ENCODE data around the gene NXNL1. TPM values are rescaled to one million over a fixed set of nuclear protein-coding genes. Genes with fewer than 3 reads are reported as not detected.
"Not testable (repeated sequence)": the region's sequence is repeated elsewhere in the genome, so short reads cannot be mapped to it uniquely, and the experiment has no call there.

NXNL1 gene
- total and polyA plus RNA-seq, 8 donors = 0.28 TPM; not detected in 7

DNA sequence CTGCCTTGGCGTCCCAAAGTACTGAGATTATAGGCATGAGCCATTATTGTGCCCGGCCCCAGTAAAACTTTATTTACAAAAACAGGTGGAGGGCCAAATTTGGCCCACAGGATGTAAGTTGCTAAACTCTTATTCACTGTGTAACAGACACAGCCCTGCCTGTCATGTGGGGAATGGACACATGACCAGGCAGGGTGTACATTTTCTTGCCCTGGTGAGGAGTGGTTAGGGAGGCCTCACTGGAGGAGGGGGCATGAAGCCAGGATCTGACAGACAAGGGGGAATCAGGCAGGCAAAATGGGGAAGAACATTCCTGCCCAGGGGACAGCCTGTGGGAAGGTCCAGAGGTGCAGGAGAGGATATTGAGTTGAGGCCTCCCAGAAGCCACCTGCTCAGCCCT, 43.3 kb upstream of the NXNL1 start:
- no peak overlapping the region for H3K27ac ChIP-seq
- no peak for ATAC-seq
- peaks cover 0 to 27% of the 10 kb centered on the region in 2 donors for H3K36me3 ChIP-seq
- TF ChIP-seq, protein P1, sequence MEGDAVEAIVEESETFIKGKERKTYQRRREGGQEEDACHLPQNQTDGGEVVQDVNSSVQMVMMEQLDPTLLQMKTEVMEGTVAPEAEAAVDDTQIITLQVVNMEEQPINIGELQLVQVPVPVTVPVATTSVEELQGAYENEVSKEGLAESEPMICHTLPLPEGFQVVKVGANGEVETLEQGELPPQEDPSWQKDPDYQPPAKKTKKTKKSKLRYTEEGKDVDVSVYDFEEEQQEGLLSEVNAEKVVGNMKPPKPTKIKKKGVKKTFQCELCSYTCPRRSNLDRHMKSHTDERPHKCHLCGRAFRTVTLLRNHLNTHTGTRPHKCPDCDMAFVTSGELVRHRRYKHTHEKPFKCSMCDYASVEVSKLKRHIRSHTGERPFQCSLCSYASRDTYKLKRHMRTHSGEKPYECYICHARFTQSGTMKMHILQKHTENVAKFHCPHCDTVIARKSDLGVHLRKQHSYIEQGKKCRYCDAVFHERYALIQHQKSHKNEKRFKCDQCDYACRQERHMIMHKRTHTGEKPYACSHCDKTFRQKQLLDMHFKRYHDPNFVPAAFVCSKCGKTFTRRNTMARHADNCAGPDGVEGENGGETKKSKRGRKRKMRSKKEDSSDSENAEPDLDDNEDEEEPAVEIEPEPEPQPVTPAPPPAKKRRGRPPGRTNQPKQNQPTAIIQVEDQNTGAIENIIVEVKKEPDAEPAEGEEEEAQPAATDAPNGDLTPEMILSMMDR (IDR thresholded peaks at IDR 0.05) = no peak
- H3K4me3 ChIP-seq = no peak overlapping the region
- intact Hi-C loops (cut with DNase I) = no loop called here
- H3K27me3 ChIP-seq = no peaks in the 10 kb centered on the region
- DNase-seq = no peak
- no peaks in the 10 kb centered on the region for H3K9me3 ChIP-seq
- peaks cover 16 to 56% of the 10 kb centered on the region in 2 donors for H3K4me1 ChIP-seq

DNA sequence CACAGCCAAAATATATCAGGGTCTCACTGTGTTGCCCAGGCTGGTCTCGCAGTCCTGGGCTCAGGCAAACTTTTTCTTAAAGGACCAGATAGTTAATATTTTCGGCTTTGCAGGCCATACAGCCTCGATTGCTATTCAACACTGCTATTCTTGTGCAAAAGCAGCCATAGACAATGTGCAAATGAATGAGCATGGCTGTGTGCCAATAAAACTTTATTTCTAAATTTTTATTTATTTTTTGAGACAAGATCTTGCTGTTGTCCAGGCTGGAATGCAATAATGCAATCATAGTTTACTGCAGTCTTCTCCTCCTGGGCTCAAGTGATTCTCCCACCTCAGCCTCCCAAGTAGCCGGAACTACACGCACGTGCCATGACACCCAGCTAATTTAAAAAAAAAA, 42.5 kb upstream of the NXNL1 start:
- intact Hi-C loops (cut with DNase I) = no loop called here
- TF ChIP-seq, protein P1 (IDR thresholded peaks at IDR 0.05) = no peak

DNA sequence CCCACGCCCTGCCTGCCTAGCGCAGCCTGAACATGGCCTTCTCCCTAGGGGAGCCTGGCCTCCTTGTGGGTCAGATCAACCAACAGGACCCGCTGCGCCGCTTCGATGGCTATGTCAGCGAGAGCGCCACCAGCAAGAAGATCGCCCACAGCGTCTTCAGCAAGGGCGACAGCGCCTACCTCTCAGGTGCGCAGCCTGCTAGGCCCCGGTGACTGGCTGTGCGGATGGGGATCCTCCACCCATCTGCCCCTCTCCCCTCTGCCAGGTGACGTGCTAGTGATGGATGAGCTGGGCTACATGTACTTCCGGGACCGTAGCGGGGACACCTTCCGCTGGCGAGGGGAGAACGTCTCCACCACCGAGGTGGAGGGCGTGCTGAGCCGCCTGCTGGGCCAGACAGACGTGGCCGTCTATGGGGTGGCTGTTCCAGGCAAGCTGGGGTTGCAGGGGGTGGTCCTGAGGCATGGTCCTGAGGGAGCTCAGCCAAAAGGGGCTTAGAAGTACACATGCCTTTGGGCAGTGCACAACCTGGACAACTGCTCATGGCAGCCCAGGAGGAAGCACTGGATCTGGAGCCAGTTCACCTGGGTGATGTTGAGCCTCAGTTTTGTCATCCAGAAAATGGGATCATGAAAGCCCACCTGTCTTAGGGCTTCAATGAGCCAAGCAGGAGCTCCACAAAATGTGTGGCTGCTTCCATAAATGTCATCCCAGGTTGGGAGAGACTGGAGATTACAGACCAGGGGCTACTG, 39.9 kb upstream of the NXNL1 start:
- no peaks in the 10 kb centered on the region for H3K27me3 ChIP-seq
- H3K27ac ChIP-seq = peak overlapping the region; percentile 83 to 87
- H3K9me3 ChIP-seq = no peaks in the 10 kb centered on the region
- H3K36me3 ChIP-seq = peaks cover 0 to 30% of the 10 kb centered on the region in 2 donors
- intact Hi-C loops (cut with DNase I) = no loop called here
- peaks cover 16 to 52% of the 10 kb centered on the region in 2 donors for H3K4me1 ChIP-seq
- DNase-seq (no peak), ATAC-seq (no peak)
- TF ChIP-seq, protein P1 (IDR thresholded peaks at IDR 0.05) = no peak
- H3K4me3 ChIP-seq = no peak overlapping the region

More for the DNA sequence above, 42.5 kb upstream of the NXNL1 start:
- DNase-seq (no peak), ATAC-seq (no peak)
- H3K27me3 ChIP-seq = no peaks in the 10 kb centered on the region
- H3K27ac ChIP-seq = no peak overlapping the region
- peaks cover 0 to 27% of the 10 kb centered on the region in 2 donors for H3K36me3 ChIP-seq
- no peaks in the 10 kb centered on the region for H3K9me3 ChIP-seq
- no peak overlapping the region for H3K4me3 ChIP-seq
- H3K4me1 ChIP-seq = peaks cover 16 to 56% of the 10 kb centered on the region in 2 donors

DNA sequence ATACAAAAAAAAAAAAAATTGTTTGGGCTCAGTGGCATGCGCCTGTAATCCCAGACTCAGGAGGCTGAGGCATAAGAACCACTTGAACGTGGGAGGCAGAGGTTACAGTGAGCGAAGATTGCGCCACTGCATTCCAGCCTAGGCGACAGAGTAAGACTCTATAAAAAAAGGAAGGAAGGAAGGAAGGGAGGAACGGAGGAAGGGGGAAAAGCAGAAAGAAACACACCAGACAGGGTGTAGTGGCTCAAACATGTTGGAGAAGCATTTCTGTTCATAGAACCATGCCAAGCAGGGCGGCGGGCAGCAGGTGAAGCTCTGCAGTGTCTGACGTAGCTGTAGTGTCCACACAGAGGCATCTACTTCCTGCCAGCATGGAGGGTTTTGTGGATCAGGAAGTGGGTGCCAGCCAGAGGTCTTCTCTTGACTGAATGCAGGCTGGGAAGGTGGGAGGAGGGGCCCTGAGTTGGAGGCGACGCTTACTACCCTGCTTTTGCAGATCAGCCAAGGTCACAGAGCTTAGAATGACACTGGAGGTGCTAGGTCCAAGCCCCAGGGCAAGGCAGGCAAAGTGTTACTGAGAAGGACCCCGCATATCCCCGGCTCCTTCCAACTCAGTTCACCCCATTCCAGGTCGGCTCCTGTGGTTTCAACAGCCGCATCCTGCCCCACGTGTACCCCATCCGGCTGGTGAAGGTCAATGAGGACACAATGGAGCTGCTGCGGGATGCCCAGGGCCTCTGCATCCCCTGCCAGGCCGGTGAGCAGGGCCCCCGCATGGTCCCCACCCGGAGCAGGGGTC, 39.1 kb upstream of the NXNL1 start:
- intact Hi-C loops (cut with DNase I) = no loop called here
- peak; percentile 82 for ATAC-seq
- Histone ChIP-seq H3K27ac (peak overlapping the region; percentile 83 to 87), H3K4me1 (peaks cover 16 to 49% of the 10 kb centered on the region in 2 donors), H3K36me3 (peaks cover 0 to 23% of the 10 kb centered on the region in 2 donors), H3K9me3 (no peaks in the 10 kb centered on the region), H3K27me3 (no peaks in the 10 kb centered on the region), H3K4me3 (no peak overlapping the region)
- peak in 2 of 4 donors; percentile 74 to 76 for DNase-seq
- TF ChIP-seq, protein P1 (IDR thresholded peaks at IDR 0.05) = no peak

DNA sequence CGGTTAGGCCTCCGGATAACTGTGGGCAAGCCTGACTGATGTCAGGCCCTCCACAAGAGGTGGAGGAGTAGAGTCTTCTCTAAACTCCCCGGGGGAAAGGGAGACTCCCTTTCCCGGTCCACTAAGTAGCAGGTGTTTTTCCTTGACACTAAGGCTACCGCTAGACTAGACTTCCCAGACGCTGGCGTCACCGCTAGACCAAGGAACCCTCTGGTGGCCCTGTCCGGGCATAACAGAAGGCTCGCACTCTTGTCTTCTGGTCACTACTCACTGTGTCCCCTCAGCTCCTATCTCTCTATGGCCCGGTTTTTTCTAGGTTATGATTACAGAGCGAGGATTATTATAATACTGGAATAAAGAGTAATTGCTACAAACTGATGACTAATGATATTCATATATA, 38.3 kb upstream of the NXNL1 start:
- H3K9me3 ChIP-seq; DNase-seq; intact Hi-C loops (cut with DNase I); H3K27me3 ChIP-seq; H3K4me3 ChIP-seq: not testable (repeated sequence)
- H3K27ac ChIP-seq = peak overlapping the region; percentile 83 to 87
- peaks cover 16 to 40% of the 10 kb centered on the region in 2 donors for H3K4me1 ChIP-seq
- peak; percentile 8 for ATAC-seq
- H3K36me3 ChIP-seq = peaks cover 0 to 23% of the 10 kb centered on the region in 2 donors

Data from left lung (tissue), 10 donors.